IPS-20b (cell line): ENCODE measurements around the gene GRB10.

Experiments used
- H3K27ac ChIP-seq: one replicate; pipeline ENCODE4 v1.5.1; 2013; ENCODE audit warnings: low read length
- H3K27me3 ChIP-seq: 2 replicates; pipeline ENCODE4 v1.6.1; 2013; ENCODE audit warnings: mild to moderate bottlenecking, low read length, inconsistent platforms; ENCODE audit not compliant: insufficient read depth
- H3K36me3 ChIP-seq: 2 replicates; pipeline ENCODE4 v1.6.1; 2013; ENCODE audit warnings: low read depth, mild to moderate bottlenecking, inconsistent platforms, low read length, moderate library complexity; ENCODE audit not compliant: insufficient read depth
- H3K4me1 ChIP-seq: 2 replicates; pipeline ENCODE4 v1.6.1; 2013; ENCODE audit warnings: mild to moderate bottlenecking, control low read depth, inconsistent platforms, low read length, moderate library complexity; ENCODE audit not compliant: insufficient read depth
- H3K4me3 ChIP-seq: 2 replicates; pipeline ENCODE4 v1.5.1; 2013; ENCODE audit warnings: mild to moderate bottlenecking, low read length, inconsistent platforms
- H3K9ac ChIP-seq: 2 replicates; pipeline ENCODE4 v1.6.1; 2013; ENCODE audit warnings: low read depth, mild to moderate bottlenecking, inconsistent platforms, low read length, moderate library complexity
- H3K9me3 ChIP-seq: 2 replicates; pipeline ENCODE4 v1.6.1; 2013; ENCODE audit warnings: mild to moderate bottlenecking, low read depth, low read length, inconsistent platforms; ENCODE audit not compliant: insufficient read depth

Gene GRB10

GRCh38 chr7:50598460-50599343 lies 184.0 kb downstream of the GRB10 start:
- no peak overlapping the region for H3K4me3 ChIP-seq
- peaks cover 82% of the 10 kb centered on the region for H3K36me3 ChIP-seq
- no peaks in the 10 kb centered on the region for H3K27me3 ChIP-seq
- H3K9ac ChIP-seq = no peak overlapping the region
- H3K4me1 ChIP-seq = peaks cover 4% of the 10 kb centered on the region; the same call in 1 of the 2 replicates
- H3K27ac ChIP-seq = no peak overlapping the region
- no peaks in the 10 kb centered on the region for H3K9me3 ChIP-seq

- Histone ChIP-seq H3K27ac (no peak overlapping the region), H3K4me1 (no peaks in the 10 kb centered on the region), H3K4me3 (no peak overlapping the region), H3K27me3 (no peaks in the 10 kb centered on the region), H3K9me3 (no peaks in the 10 kb centered on the region), H3K9ac (no peak overlapping the region), H3K36me3 (peaks cover 87% of the 10 kb centered on the region)
Measured at GRCh38 chr7:50596484-50596883, 186.2 kb downstream of the GRB10 start.

- no peaks in the 10 kb centered on the region for H3K4me1 ChIP-seq
- no peaks in the 10 kb centered on the region for H3K27me3 ChIP-seq
- H3K27ac ChIP-seq = no peak overlapping the region
- H3K4me3 ChIP-seq = no peak overlapping the region
- H3K36me3 ChIP-seq = peaks cover 81% of the 10 kb centered on the region
- H3K9ac ChIP-seq = no peak overlapping the region
- no peaks in the 10 kb centered on the region for H3K9me3 ChIP-seq
Measured at GRCh38 chr7:50595491-50596102, 187.1 kb downstream of the GRB10 start.

DNA sequence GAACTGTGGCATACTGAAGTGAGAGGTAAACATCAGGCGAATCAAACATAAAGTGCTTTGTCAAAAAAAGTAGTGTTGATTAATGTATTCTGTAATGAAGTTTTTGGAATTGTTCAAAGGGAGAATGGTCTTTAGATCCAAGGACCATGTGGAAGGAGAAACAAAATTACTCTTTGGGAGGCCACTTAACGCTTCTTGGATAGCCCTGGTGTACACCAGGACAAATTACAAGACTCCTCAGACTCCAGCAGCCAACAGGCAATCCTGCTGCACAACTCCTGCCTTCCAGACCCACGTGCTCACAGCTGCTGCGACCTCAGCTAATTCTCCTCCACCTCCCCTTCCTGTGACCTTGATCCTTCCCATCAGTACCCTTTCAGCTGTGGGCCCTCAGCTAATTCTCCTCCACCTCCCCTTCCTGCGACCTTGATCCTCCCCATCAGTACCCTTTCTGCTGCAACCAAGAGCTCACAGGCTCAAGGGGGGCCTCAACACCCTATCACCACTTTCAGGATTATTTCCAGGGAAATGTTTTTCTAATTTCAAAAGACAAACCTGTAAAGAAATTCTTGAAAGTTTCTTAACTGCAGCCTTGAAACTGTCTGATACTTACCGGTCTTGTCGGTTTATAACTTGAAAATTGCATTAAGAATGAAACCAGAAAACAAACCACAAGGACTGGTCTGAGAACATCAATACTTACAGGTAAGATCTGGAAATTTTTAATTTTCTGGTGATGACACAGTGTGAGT lies 187.8 kb downstream of the GRB10 start:
- Histone ChIP-seq H3K9ac (no peak overlapping the region), H3K27ac (no peak overlapping the region), H3K36me3 (peaks cover 74% of the 10 kb centered on the region), H3K4me3 (no peak overlapping the region), H3K27me3 (no peaks in the 10 kb centered on the region), H3K9me3 (no peaks in the 10 kb centered on the region), H3K4me1 (no peaks in the 10 kb centered on the region)

DNA sequence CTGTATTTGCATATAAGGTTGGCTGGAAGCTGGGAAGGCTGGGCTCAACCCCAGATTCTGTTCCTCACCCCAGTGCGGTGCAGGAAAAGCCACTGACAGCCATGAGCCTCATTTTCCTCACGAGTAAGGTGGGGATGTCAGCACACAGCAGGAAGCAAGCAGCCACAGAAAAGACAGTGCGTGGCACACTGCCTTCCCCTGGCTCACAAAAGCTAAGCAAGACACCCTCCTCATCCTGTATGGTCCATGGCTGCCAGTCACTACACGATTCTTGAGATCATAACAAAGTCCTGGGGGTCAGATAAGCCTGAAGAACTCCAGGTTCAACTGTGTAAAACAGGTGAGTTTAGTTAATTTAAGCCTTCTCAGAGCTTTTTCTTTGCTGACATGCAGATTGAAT lies 188.6 kb downstream of the GRB10 start:
- Histone ChIP-seq H3K27me3 (no peaks in the 10 kb centered on the region), H3K36me3 (peaks cover 69% of the 10 kb centered on the region), H3K9me3 (no peaks in the 10 kb centered on the region), H3K4me3 (no peak overlapping the region), H3K27ac (no peak overlapping the region), H3K4me1 (no peaks in the 10 kb centered on the region), H3K9ac (no peak overlapping the region)

- Histone ChIP-seq H3K9ac (no peak overlapping the region), H3K27ac (no peak overlapping the region), H3K4me1 (no peaks in the 10 kb centered on the region), H3K27me3 (no peaks in the 10 kb centered on the region), H3K9me3 (no peaks in the 10 kb centered on the region), H3K4me3 (no peak overlapping the region), H3K36me3 (peaks cover 59% of the 10 kb centered on the region)
Measured at GRCh38 chr7:50592940-50593339, 189.8 kb downstream of the GRB10 start.

GRCh38 chr7:50591480-50592438 lies 190.9 kb downstream of the GRB10 start:
- Histone ChIP-seq H3K4me1 (no peaks in the 10 kb centered on the region), H3K9me3 (no peaks in the 10 kb centered on the region), H3K9ac (no peak overlapping the region), H3K4me3 (no peak overlapping the region), H3K36me3 (peaks cover 49% of the 10 kb centered on the region), H3K27ac (no peak overlapping the region), H3K27me3 (no peaks in the 10 kb centered on the region)

DNA sequence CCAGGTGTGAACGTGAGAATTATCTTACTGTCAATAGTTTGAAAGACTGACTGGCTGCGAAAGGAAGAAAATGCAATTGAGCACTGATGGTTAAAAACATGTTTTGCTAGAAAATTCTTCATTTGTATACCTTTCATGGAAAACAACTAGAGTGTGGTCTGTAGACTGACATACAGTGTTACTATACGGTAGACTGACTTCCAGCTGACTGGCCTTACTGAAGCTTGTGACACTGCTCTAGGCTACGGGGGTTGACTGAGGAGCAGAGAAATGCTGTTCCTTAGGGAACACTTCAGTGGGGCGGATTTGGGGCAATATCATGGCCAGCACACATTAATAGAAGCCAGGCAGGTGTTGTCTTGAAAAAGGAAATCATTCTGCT lies 191.6 kb downstream of the GRB10 start:
- Histone ChIP-seq H3K27me3 (no peaks in the 10 kb centered on the region), H3K9ac (no peak overlapping the region), H3K4me1 (no peaks in the 10 kb centered on the region), H3K36me3 (peaks cover 43% of the 10 kb centered on the region), H3K27ac (no peak overlapping the region), H3K9me3 (no peaks in the 10 kb centered on the region), H3K4me3 (no peak overlapping the region)

- Histone ChIP-seq H3K9ac (no peak overlapping the region), H3K36me3 (peaks cover 40% of the 10 kb centered on the region), H3K4me3 (no peak overlapping the region), H3K9me3 (no peaks in the 10 kb centered on the region), H3K27me3 (no peaks in the 10 kb centered on the region), H3K27ac (no peak overlapping the region), H3K4me1 (no peaks in the 10 kb centered on the region)
Measured at GRCh38 chr7:50590535-50590934, 192.2 kb downstream of the GRB10 start.

DNA sequence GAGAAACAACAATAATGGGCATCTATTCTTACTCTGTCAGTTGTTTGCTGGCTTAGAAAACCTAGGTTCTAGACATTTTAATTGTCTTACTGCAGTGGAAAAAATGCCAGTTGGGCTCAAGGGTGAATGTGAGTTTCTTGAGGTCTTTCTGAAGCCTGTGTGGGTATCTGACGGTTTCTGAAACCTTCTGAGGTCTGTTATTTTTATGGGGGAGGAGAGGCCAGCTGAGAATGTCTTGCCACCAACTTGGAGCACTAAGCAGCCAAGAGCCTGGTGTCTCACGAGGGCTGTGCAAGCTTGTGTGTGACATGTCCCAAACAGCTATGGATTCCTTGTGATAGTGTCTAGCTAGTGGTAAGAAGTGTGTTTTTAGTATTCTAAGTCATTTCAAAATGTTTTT lies 193.3 kb downstream of the GRB10 start:
- no peaks in the 10 kb centered on the region for H3K27me3 ChIP-seq
- no peaks in the 10 kb centered on the region for H3K4me1 ChIP-seq
- peaks cover 28% of the 10 kb centered on the region for H3K36me3 ChIP-seq
- no peak overlapping the region for H3K9ac ChIP-seq
- no peak overlapping the region for H3K4me3 ChIP-seq
- 0 out of 2 replicates have a peak, but pooled peaks cover 8% of the 10 kb centered on the region for H3K9me3 ChIP-seq
- H3K27ac ChIP-seq = no peak overlapping the region

DNA sequence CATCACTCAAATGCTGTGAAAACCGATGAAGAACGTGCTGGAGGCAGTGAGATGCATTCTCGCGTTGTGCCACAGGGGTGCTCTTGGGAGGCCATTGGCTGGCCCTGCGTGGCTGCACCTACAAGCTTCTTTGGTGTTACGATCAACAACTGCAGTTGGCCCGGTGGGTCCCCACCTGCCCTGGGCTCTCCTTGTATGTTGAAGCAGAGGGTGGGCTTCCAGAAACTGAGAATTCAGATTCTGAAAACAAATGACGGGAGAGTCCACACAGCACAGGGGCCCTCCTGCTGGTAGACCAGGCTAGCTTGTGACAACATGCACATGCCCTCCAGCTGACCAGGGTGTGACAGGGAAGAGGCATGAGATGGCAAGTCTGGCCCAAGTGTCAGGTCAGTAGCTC lies 193.8 kb downstream of the GRB10 start:
- peaks cover 24% of the 10 kb centered on the region for H3K36me3 ChIP-seq
- H3K4me3 ChIP-seq = no peak overlapping the region
- H3K9ac ChIP-seq = no peak overlapping the region
- H3K27me3 ChIP-seq = no peaks in the 10 kb centered on the region
- peaks cover 12% of the 10 kb centered on the region for H3K9me3 ChIP-seq
- H3K4me1 ChIP-seq = no peaks in the 10 kb centered on the region
- no peak overlapping the region for H3K27ac ChIP-seq
